NCI-H1417 treated with DMSO at 0.1 percent for 48 hours (cell line): Measurements from ENCODE around the gene HEYL.

Experiments
- DNase-seq: peaks from one replicate; lab custom pipeline; 2025; lab: John Stamatoyannopoulos, UW

HEYL gene

DNA sequence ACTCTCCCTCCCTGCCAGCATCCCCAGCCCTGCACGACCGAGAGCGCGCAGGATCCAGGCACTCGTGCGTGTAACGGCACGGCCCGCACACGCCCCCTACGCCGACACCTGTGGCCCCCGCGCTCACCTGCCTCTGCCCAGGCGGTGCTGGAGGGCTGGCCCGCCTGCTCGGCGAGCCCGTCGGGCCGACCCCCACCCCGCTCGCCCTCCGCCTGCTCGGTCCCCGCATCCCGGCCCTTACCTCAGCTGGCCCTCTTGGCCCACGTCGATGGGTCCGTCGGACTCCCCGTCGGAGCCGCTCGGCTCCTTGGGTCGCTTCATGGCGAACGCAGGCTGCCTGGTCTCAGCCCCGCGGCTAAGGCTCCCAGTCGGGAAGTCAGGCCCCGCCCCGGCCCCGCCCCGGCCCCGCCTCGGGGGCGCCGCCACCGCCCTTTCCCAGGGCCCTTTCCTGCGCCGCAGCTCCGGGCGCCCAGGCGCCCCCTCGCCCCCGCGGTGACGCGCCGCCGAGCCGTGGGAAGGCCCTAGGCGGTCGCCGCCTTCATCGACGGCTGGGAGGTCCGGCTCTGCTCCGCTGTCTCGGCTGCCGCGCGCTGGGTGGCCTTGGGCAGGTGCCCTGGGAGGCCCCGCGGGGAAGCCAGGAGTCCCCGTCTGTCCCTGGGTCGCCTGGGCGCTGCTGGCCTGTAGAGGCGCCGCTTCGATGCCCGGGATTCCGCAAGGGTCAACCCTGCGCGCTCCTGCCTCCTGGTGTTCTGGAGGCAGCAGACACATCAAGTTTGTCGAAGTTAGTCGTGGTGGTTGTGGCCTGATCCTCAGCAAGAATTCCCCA lies at the start of gene HEYL:
HEYL (minus strand) TSS at position 339 of the 826 bp plus-strand sequence; CDS start at position 321, 18 bp downstream.
- no peak for DNase-seq

DNA sequence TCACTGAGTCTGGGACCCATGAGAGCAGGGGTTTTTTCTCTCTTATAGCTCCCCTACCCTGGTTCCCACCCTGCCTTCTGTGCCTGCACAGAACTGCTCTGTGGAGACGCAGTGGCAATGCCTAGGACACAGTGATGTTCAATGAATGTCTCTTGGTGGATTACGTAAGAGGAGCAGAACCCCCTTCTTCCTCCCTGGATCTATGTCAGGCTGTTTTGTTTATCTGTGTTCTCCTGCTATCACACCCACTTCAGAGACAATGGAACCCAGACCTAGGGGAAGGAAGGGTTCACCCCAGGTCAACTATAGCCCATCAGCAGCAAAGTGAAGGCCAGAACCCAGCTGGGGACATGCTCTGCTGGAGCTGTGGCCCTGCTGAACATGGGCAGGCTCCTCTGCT lies 49.8 kb upstream of the HEYL start:
- no peak for DNase-seq

DNA sequence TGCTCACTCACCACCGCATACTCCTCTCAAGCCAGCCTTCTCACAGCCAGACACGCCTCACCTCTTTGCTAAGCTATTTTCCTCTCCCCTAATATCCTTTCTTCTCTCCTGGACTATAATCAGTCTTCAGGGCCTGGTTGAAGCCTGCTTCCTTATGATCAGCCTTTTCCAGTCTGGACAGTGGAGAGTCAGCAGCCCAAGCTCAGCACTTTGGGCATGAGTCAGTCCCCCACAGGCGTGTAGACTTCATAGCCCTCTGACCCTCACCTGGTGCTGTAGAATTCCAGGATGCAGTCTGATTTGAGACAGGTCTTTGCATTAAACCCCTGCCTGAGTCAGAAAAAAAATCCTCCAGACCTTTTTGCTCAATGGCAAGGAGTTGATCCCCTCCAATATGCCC lies 49.3 kb upstream of the HEYL start:
- no peak for DNase-seq

DNA sequence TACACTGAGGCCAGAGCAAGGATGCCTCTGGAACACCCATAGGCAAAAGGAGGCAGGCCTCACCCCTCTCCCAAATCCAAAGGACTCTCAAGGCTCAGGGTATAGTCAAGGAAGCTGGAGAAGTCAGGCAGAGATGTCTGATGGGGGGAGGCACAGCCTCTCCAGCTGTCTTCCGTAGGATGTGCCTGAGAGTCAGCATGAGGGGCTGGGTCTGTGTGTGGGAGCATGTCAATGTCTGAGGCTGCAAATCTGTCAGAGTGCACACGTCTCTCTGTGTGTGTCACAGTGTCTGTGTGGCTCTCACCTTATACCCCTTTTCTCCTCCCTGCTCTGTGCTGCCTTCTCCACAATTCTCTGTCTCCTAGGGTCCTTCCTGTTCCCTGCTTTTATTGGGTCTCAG lies 47.8 kb upstream of the HEYL start:
- DNase-seq: no peak

DNA sequence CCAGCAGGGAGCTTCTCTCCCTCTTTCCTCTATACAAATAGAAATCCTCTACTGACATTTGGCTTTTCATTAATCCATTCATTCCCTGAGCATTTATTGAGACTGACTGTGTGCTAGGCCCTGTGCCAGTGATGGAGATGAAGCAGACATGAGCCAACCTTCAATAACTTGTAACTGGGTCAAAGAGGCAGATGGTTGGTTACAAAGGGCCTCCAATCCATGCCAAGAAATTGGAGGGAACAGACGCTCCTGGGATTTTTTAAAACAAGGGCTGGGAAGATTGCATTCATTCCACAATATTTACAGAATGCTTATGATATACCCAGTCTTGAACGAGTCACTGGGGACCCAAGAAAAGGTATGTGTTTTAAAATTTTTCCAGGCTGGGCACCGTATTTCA lies 45.6 kb upstream of the HEYL start:
- DNase-seq: no peak

DNA sequence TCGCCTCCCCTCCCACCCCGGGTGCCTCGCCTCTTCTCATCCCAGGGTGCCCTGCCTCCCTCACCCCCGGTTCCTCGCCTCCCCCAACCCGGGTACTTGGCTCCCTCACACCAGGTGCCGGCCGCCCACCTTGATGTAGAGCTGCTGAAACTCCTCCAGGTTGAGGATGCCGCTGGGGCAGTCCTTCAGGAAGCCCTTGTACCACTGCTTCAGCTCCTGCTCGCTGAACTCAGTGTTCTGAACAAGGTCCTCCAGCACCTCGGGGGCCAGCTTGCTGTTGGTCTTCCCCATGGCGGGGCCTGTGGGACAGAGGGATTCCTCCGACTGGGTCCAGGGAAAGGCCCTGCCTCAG lies 44.8 kb upstream of the HEYL start:
- DNase-seq: no peak

DNA sequence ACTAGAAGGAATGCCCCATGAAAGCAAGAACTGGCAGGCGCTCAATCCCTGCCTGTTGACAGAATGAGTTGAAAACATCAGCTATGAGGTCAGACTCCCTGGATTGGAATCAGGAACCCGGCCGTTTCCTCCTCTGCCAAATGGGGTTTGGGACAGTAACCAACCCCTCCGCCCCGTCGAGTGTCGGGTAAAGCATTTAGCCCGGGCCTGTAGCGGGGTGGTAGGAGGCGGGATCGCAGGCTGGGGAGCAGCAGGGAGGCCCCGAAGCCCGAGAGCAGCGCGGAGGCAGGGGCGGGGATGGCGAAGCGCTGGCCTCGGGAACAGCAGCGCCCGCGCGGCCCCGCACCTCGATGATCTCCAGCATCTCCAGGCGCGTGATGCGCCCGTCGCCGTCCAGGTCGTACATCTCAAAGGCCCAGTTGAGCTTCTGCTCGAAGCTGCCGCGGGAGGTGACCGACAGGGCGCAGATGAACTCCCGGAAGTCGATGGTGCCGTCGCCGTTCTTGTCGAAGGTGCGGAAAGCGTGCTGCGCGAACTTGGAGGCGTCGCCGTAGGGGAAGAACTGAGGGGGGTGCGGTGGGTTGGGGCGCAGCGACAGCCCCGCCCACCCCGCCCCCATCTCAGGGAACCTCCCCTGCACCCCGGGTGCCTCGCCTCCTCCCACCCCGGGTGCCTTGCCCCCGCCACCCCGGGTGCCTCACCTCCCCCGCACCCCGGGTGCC lies 44.3 kb upstream of the HEYL start:
- no peak for DNase-seq

DNA sequence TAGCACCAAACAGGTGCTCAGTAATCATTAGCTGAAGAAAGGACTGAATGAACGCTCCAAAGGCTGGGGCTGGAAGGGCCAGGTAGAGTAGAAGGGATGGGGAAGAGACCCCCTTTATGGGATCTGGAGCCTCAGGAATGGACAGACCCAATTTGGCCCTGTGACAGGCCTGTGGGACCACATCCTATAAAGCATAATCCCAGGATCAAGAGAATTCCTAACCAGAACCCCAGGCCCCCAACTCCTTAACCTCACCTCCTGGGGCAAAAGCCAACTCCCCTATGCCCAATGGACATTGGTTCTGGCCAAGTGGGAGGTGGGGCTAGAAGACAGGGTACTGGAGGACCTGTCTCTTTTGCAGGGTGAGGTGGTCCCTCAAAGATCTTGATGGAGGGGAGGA lies 42.6 kb upstream of the HEYL start:
- DNase-seq: no peak

DNA sequence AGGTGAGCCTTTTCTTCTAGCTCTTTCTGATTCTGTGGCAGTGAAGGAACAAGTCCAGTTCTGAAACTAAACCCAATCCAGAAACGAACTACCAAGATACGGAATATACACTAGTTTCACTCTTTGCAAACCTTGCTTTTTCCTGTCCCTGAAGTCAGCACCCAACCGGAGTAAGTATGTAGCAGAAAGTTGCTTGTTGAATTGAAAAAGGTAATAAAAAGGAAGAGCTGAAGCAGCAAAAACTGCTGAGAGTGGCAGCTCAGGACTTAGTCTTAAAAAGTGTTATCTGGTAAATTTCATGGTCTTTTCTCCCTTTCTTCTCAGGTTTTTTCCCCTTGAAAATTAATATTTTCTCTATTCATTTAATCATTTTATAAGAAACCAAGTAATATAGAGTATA lies 41.9 kb upstream of the HEYL start:
- DNase-seq: no peak

DNA sequence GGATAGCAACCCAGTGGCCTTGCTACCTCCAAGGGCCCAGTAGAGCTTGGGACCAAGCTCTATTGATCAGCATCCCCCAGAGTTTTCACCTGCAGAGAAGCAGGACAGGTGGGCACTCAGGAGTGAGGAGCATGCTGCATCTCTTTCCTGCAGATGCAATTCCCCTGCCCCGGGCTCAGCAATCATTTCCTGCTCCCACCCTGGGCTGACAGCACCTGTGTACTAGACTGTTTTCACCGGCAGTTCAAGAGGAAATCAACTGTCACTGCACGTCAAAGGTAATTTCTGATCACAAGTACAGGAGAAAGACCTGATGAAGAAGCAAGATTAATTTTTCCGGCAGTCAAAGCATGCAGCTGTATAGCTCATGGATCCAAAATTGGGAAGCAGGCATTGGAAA lies 41.3 kb upstream of the HEYL start:
- DNase-seq: no peak

DNA sequence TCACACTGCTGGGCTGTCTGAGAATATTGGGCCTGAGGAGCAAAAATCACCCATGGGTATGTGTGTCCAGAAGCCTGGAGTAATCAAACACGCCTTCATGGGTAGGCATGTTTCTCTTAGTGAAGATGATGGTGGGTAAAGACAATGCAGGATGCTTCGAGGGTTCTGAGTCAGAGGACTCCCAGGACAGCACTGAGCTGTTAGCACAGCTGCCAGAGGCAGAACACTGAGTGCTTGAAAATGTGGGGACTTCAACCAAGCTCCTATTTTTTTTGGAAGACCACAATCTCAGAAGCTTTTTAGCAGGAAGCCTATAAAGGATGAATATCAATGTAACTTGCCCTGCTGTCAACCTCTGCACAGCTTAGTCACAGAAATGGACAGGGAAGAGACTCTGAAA lies 40.4 kb upstream of the HEYL start:
- no peak for DNase-seq

DNA sequence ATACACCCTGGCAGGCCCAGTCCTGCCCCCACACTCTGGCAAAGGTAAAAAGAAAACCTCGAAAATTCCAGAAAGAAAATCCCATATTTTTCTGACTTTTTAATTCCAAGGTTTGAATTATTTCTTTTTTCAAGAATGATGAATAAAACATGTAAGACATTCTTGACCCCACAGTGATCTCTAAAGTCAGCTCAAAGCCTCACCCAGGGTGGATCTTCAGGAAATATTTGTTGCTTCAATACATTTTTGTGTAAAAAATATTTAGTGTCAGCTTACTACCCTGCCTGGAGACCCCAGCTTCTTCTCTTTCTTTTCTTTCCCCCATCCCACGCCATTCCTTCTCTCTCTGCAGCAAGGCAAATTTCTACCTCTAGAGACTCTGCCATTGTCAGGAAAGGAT lies 39.4 kb upstream of the HEYL start:
- no peak for DNase-seq

DNA sequence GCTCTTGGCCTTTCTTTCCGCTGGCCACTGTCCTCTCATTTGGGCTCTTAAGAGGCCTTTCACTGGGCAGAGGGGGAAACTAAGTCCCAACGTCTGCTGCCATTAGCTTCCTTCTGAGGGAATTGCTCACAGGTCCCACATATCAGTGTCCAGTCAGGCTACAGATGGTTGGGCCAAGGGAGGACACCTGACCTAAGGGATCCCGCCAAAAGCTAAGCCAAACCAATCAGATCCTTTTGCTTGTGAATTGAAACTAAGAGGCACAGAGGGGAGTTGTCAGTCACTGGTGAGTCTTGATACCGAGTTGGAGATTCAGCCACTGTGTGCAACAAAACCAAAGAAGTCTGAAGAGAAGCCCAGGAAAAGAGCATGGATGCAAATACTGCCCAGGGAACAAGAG lies 38.2 kb upstream of the HEYL start:
- no peak for DNase-seq

DNA sequence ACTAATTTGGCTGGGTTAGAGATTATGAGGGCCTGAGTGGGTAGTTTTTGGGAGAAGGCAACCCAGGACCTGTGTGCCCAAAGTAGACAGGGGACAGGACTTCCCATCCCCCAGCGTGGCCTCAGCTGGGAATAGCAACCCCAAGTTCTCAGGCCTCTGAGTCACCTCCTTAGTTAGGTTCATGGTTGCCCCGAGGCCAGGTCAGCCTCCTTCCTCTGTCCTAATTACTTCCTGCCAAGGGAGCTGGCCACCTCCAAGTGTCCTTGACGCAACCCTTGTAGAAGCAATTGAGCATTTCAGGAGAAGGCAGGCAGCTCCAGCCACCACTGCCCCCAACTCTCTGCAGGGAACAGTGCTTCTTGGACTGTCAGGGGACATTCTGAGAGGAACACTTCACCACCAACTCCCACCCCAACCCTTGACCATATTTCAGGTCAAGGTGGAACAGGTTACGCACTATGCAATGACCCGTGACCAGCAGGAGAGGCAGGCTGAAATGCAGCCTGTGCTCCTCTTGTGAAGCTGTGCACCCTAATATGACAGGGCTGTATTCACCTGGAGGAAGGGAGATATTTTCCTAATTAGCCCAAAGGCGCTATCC lies 37.6 kb upstream of the HEYL start:
- DNase-seq: no peak

DNA sequence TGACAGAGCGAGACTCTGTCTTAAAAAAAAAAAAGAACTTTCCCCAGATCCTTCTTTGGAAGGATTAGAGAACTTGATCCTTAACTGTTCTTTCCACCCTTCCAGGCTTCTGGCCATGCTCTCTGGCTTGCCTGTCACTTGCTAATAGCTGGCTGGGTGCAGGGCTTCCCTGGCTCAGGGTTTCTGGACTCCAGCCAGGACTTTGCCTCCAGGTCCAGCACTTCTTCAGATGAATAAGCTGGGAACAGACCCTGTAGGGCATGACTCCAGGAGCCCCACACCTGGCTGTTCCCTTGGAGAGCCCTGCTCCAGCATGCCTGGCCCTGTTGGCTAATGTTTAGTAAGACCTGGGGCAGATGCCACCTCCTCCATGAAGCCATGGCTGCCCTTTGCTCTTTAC lies 35.8 kb upstream of the HEYL start:
- DNase-seq: no peak

DNA sequence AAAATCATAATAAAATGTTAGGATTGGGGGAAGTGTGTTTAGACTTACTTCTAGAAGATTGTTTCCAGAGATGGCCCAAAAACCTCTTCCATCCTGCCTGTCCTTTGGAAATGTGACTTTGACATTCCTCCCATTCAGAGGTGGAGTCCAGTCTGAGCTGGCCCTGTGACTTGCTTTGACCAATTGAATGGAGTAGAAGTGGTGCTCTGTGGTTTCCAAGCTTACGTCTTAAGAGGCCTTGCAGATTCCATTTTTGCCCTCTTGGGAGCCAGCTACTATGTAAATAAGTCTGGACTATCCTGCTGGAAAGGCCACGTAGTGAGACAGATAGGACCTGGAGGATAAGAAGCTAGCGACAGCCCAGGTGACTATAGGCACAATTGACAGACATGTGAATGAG lies 33.8 kb upstream of the HEYL start:
- no peak for DNase-seq

DNA sequence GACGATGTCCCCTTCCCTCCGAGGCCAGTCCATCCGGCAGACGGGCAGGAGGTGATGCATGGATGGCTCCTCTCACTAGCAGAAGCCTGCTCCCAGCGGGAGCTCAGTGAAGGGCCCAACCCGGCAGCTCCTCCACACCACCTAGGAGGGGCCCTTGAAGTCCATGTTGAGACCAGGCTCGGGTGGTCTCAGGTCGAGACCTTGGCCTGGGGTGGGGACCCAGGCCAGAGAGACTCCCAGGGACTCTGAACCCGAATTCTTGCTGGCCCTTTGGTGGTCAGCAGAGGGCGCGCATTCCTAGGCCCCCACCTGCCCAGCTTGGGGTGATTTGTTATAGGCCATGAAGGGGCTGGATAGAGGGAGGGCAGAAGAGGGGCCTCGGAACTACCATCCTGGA lies 33.1 kb upstream of the HEYL start:
- DNase-seq: no peak

DNA sequence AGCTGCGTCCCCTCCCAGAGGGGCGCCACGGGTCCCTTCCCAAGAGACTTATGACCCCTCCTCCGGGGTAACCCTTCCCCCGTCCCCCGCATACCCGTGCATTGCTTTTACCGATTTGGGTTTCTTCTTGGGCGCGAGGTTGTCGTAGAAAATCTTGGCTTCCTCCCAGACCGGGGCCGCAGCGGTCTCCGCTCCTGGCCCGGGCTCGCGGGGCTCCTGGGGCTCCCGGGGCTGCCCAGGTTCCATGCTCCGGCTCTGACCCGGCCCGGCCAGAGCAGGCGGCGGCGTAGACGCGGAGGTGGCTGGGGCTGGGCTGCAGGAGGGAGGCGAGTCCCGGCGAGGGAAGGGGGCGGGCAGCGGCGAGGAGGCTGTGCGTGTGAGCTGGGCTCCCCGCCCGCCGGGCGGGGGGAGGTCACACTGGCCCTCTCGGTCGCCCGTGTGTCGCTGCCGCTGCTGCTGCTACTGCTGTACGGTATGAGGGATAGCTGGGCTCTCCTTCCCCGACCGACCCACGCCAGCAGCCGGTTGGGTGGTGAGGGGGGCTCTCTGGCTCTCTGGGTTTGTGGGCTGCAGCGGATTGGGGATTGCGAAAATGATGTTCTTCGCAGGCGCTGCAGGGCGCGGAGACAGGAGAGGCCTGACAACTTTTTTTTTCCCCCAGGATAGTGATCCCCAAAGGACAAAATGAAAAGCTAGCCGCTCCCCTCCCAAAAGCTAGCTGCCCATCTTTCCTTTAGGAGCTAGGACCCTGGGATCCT lies 32.5 kb upstream of the HEYL start, which contains the start of gene NT5C1A:
NT5C1A (minus strand) TSS at position 315 of the 758 bp plus-strand sequence; CDS start at position 246, 69 bp downstream.
- DNase-seq: no peak

DNA sequence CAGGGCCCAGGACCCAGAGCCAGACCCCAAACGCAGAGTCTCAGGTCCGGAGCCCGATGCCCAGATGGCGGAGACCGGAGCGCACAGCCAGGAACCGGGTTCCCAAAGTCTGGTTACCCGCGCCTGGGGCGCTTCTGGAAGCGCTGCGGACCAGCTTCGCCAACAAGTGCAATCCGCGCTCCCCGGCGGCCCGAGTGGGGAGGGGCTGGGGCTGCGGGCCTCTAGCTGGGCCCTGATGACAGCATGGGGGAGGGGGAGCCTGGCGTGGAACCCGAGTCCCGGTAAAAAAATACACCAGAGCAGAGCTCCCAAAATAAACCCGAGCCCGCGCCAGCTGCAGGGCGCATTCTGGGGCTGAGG lies 32.0 kb upstream of the HEYL start:
- DNase-seq: no peak

DNA sequence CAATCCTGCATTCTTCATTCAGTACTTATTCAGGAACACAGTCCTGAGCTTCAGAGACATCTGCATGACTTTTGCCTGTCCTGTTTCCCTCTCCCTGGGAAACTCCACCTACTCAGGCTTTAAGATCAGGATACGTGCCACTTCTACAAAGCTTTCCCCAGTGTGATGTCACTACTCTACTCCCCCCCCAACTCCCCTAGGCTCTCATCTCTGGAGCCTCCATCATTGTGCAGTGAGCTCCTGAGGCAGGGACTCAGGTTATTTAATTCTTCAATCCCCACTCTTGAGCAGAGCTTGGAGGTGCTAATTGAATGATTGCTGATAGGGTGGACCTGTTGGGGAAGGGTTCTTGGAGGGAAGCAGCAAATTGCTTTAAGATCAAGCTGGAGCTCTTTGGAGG lies 31.2 kb upstream of the HEYL start:
- no peak for DNase-seq

DNA sequence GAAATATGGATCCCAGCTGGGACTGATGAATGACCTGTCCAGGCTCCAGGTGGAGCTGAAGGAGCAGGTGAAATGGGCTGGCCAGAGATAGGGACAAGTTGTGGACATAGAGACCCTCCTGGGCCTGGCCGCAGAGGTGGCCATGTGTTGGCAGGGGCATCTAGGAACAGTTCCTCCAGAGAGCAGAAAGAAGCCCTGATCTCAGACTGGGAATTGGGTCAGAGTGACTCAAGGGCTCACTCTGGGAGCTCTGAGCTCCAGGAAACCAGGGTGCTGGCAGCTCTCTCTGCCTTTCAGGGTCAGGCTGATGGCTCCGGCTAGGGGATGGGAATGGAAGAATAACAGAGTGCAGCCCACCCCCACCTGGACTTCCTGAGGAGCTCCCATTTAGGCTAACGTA lies 29.5 kb upstream of the HEYL start:
- no peak for DNase-seq

DNA sequence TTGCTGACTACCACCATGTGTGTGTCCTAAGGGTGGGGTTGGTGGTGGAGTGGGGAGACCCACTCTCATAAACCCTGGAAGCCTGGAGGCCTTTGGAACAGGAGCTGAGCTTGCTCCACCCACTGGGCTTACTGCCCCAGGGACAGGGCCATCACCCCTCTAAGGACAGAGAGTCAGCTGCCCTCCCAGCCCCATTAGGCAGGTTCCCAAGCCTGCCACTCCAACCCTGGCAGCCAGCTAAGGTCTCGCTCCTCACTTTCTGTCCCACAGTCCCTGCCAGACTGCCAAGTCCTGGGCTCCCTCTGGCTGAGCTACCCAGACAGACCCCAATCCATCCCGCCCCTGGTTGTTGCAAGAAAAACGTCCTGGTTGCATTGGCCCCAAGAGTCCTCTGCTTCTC lies 28.7 kb upstream of the HEYL start:
- DNase-seq: no peak

DNA sequence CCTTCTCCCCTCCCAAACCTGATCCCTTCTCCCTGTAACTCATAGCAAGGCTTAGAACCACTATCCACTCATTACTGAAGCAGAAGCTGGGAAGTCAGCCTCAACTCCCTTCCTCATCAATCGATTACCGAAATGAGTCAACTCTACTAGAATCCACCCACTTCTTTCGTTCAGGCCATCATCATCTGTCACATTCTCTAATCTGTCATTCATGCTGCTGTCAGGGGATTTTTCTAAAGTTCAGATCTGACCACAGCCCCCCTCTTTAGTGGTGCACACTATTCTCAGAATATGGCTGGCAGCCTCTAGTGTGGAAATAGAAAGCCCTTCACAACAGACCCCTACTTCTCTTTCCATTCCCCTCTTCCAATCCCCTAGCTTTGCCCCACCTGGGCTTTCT lies 27.3 kb upstream of the HEYL start:
- DNase-seq: no peak
